HepG2 (cell line): ENCODE results near the gene OR14A2. TPM values are rescaled to one million over a fixed set of nuclear protein-coding genes. Genes with fewer than 3 reads are reported as not detected.

Source experiments
- ATAC-seq: fragments of 200-7000 bp; cut with Tn5 transposase; 3 replicates; pipeline ENCODE4 v1.9.1; 2020; ENCODE audit warnings: mild to moderate bottlenecking, moderate library complexity
- BruUV-seq: library from RNA; stranded (reverse); fragments of 400-500 nt; replicated peaks from 2 replicates; lab custom pipeline; 2021; lab: Mats Ljungman, UMichigan
- CTCF ChIA-PET: fragments of 300-600 bp; formaldehyde crosslinking; extraction: SDS; loops from one replicate; lab custom pipeline; 2021; ENCODE audit warnings: low total read pairs, inconsistent platforms, low intra/inter-chr PET ratio; lab: Yijun Ruan, JAX
- POLR2A ChIA-PET: fragments of 350-600 bp; sonication (Branson Sonifier 250); formaldehyde crosslinking; loops from one replicate; lab custom pipeline; 2020; ENCODE audit warnings: antibody characterized with exemption, inconsistent platforms; lab: Yijun Ruan, JAX
- DNase-seq: peaks from one replicate; pipeline ENCODE4 v3.0.0-alpha.2; 2015; ENCODE audit warnings: low spot score
- FAIRE-seq: peaks from 3 replicates; lab custom pipeline; 2011; peaks lifted over from hg19 to GRCh38; lab: Jason Lieb, UNC
- H2AFZ ChIP-seq: one replicate; pipeline ENCODE4 v1.6.1; 2011; ENCODE audit warnings: low read length, inconsistent platforms
- H3K27ac ChIP-seq: fragments of 300-600 bp; 3 replicates; pipeline ENCODE4 v1.8.0; 2011; ENCODE audit warnings: mixed run types, mild to moderate bottlenecking, mixed read lengths, low read length, inconsistent platforms; ENCODE audit not compliant: insufficient read depth; ENCODE audit errors: extremely low read length
- H3K27me3 ChIP-seq, 2 experiments: fragments of 200-600 bp in 1 of 2; 2 replicates in 1 of 2; 3 replicates in 1 of 2; pipeline versions ENCODE4 v1.6.0 to v1.8.0; 2011; ENCODE audit warnings: low read length in 2 of 2, mild to moderate bottlenecking in 2 of 2, moderate library complexity in 2 of 2, inconsistent platforms in 1 of 2; ENCODE audit not compliant: insufficient read depth in 2 of 2, control insufficient read depth in 1 of 2
- H3K36me3 ChIP-seq, 2 experiments: fragments of 200-600 bp in 1 of 2; replicated peaks in 1 of 2; 2 replicates in 1 of 2; 3 replicates in 1 of 2; pipeline versions ENCODE4 v1.5.1 to v1.8.0; 2011; ENCODE audit warnings: low read length in 2 of 2, inconsistent platforms in 1 of 2; ENCODE audit not compliant: insufficient read depth in 2 of 2, control insufficient read depth in 1 of 2
- H3K4me1 ChIP-seq: 2 replicates; pipeline ENCODE4 v1.5.1; 2012; ENCODE audit warnings: low read length, inconsistent platforms; ENCODE audit not compliant: insufficient read depth
- H3K4me2 ChIP-seq: 2 replicates; pipeline ENCODE4 v1.6.0; 2011; ENCODE audit warnings: low read depth, low read length, inconsistent platforms
- H3K4me3 ChIP-seq, 3 experiments: fragments of 200-600 bp in 1 of 3; sonication (generic), shearing (Covaris generic) in 1 of 3; replicated peaks in 1 of 3; 2 replicates each; pipeline ENCODE4 v1.5.1; 2011 to 2016; ENCODE audit warnings: low read length in 3 of 3, inconsistent platforms in 2 of 3, low read depth in 2 of 3, mild to moderate bottlenecking in 2 of 3, control low read depth in 1 of 3, mixed read lengths in 1 of 3; ENCODE audit not compliant: insufficient read depth in 1 of 3
- H3K79me2 ChIP-seq: one replicate; pipeline ENCODE4 v1.6.1; 2011; ENCODE audit warnings: low read length, inconsistent platforms; ENCODE audit not compliant: insufficient read depth
- H3K9ac ChIP-seq: 2 replicates; pipeline ENCODE4 v1.6.0; 2011; ENCODE audit warnings: mild to moderate bottlenecking, low read depth, low read length, inconsistent platforms; ENCODE audit not compliant: insufficient read depth
- H3K9me3 ChIP-seq: 2 replicates; pipeline ENCODE4 v1.5.1; 2012; ENCODE audit warnings: mild to moderate bottlenecking, low read length
- H4K20me1 ChIP-seq: 2 replicates; pipeline ENCODE4 v1.6.0; 2011; ENCODE audit warnings: inconsistent platforms, mild to moderate bottlenecking, low read length, moderate library complexity; ENCODE audit not compliant: insufficient read depth
- ETV5 ChIP-seq: IDR thresholded peaks from 2 replicates; pipeline ENCODE4 v1.6.1; 2018; ENCODE audit warnings: missing biosample characterization, missing genetic modification reagents, inconsistent platforms, borderline replicate concordance
- EZH2 ChIP-seq: conservative IDR thresholded peaks from 2 replicates; pipeline ENCODE4 v1.6.1; 2012; ENCODE audit warnings: mild to moderate bottlenecking, low read depth, low read length, moderate library complexity
- FOXC1 ChIP-seq: sonication (generic); formaldehyde crosslinking; IDR thresholded peaks from 2 replicates; pipeline ENCODE4 v1.8.0; 2022; ENCODE audit warnings: mild to moderate bottlenecking, missing genetic modification reagents, borderline replicate concordance
- FOXM1 ChIP-seq: sonication (generic); formaldehyde crosslinking; IDR thresholded peaks from 2 replicates; pipeline ENCODE4 v1.5.0; 2020; ENCODE audit warnings: missing genetic modification reagents
- KLF15 ChIP-seq: sonication (generic); formaldehyde crosslinking; IDR thresholded peaks from 2 replicates; pipeline ENCODE4 v1.8.1; 2023; ENCODE audit warnings: borderline replicate concordance, mild to moderate bottlenecking, inconsistent platforms, missing genetic modification reagents, mixed read lengths
- ONECUT2 ChIP-seq: sonication (generic); formaldehyde crosslinking; IDR thresholded peaks from 2 replicates; pipeline ENCODE4 v1.4.0; 2020; ENCODE audit warnings: missing genetic modification reagents
- POGZ ChIP-seq: sonication (generic); formaldehyde crosslinking; IDR thresholded peaks from 2 replicates; pipeline ENCODE4 v1.4.0; 2020; ENCODE audit warnings: mild to moderate bottlenecking, missing genetic modification reagents
- POLR2G ChIP-seq: fragments of 200-400 bp; formaldehyde crosslinking; IDR thresholded peaks from 2 replicates; pipeline ENCODE4 v1.6.1; 2018; ENCODE audit warnings: mild to moderate bottlenecking, low read depth, low read length, moderate library complexity
- SKIL ChIP-seq: sonication (generic); formaldehyde crosslinking; IDR thresholded peaks from 2 replicates; pipeline ENCODE4 v1.8.0; 2022; ENCODE audit warnings: missing genetic modification reagents, mild to moderate bottlenecking, moderate library complexity, borderline replicate concordance
- ZFP82 ChIP-seq: sonication (generic); formaldehyde crosslinking; IDR thresholded peaks from 2 replicates; pipeline ENCODE4 v1.5.1; 2020; ENCODE audit warnings: mild to moderate bottlenecking, missing genetic modification reagents, borderline replicate concordance
- ZNF274 ChIP-seq: sonication (generic); formaldehyde crosslinking; IDR thresholded peaks from 2 replicates; pipeline ENCODE4 v1.5.1; 2020; ENCODE audit warnings: mild to moderate bottlenecking, missing genetic modification reagents
- WGBS: methylation state at CpG from one replicate; pipeline ENCODE4 v1.1.6; 2017; ENCODE audit warnings: low lambda C conversion rate; 5-methylcytosine and 5-hydroxymethylcytosine counted together
- in situ Hi-C: cut with HindIII; loops from 2 replicates; pipeline ENCODE4 v1.10.0; 2017; ENCODE audit warnings: low pct_unique_long_range_greater_than_20kb; ENCODE audit not compliant: extremely low pct_ligation_motif_present
- intact Hi-C: fragments of 100-400 bp; cut with micrococcal nuclease; formaldehyde crosslinking; loops from one replicate; pipeline ENCODE4 v1.10.0; 2022; ENCODE audit not compliant: unreplicated experiment
- polyA plus RNA-seq, 8 experiments: library from polyadenylated mRNA; depleted of rRNA in 3 of 8; stranded (reverse) in 7 of 8; unstranded in 1 of 8; fragments of >200 nt; fragmentation: Illumina TruSeq in 4 of 8; extraction: Trizol in 4 of 8; gene quantifications; 2 replicates each; pipeline versions ENCODE4 v1.2.1 to v1.2.3, GENCODE V29; 2011 to 2016; ENCODE audit warnings: low read depth in 4 of 8, missing spikeins in 1 of 8, mixed read lengths in 1 of 8; ENCODE audit not compliant: insufficient read depth in 1 of 8
- total RNA-seq, 5 experiments: library from RNA; depleted of rRNA; stranded (reverse); fragments of >200 nt; fragmentation: Illumina TruSeq; extraction: Trizol; gene quantifications; 2 replicates each; pipeline ENCODE4 v1.2.3, GENCODE V29; 2016; ENCODE audit warnings: low read depth in 1 of 5
- TF ChIP-seq, protein P1 (sequence below): sonication (generic); formaldehyde crosslinking; IDR thresholded peaks from 2 replicates; pipeline ENCODE4 v1.5.1; 2020; ENCODE audit warnings: mild to moderate bottlenecking, moderate library complexity, missing genetic modification reagents
- TF ChIP-seq, protein P2 (sequence below): sonication (generic); formaldehyde crosslinking; IDR thresholded peaks from 2 replicates; pipeline ENCODE4 v1.4.0; 2020; ENCODE audit warnings: low read depth, mild to moderate bottlenecking, missing genetic modification reagents

OR14A2 gene
- total and polyA plus RNA-seq, 2 of the 13 experiments (the other 11 are each of a cell fraction or from before 2014, with no cell fraction given), result not detected

DNA sequence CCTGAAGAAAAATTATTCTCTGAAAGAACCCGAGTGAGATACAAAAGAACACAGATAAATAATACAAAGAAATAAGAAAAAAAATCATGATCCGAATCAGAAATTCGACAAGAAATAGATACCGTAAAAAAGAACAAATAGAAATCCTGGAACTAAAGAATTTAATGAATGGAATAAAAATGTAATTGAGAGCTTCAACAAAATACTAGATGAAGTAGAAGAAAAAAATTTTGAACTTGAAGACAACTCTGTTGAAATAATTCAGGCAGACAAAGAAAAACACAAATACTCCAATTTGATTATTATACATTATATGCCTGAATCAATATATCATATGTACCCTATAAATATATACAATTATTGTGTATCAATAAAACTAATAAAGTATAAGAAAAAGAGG lies 26.7 kb downstream of the OR14A2 start:
- H3K27ac ChIP-seq, result no peak overlapping the region
- peaks cover 72% of the 10 kb centered on the region for H3K9me3 ChIP-seq
- no peak overlapping the region for H3K4me3 ChIP-seq
- H4K20me1 ChIP-seq, result no peaks in the 10 kb centered on the region
- in situ Hi-C loops, result no loop called here
- no peak for TF ChIP-seq ZFP82 (CRISPR knock-in tag)
- no peak for TF ChIP-seq POLR2G
- no peak for TF ChIP-seq FOXM1 (CRISPR knock-in tag)
- TF ChIP-seq KLF15 (CRISPR knock-in tag), result no peak
- TF ChIP-seq ETV5, result no peak
- no peak for TF ChIP-seq ZNF274 (CRISPR knock-in tag)
- TF ChIP-seq, protein P1, sequence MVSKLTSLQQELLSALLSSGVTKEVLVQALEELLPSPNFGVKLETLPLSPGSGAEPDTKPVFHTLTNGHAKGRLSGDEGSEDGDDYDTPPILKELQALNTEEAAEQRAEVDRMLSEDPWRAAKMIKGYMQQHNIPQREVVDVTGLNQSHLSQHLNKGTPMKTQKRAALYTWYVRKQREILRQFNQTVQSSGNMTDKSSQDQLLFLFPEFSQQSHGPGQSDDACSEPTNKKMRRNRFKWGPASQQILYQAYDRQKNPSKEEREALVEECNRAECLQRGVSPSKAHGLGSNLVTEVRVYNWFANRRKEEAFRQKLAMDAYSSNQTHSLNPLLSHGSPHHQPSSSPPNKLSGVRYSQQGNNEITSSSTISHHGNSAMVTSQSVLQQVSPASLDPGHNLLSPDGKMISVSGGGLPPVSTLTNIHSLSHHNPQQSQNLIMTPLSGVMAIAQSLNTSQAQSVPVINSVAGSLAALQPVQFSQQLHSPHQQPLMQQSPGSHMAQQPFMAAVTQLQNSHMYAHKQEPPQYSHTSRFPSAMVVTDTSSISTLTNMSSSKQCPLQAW (CRISPR knock-in tag), result no peak
- TF ChIP-seq FOXC1 (CRISPR knock-in tag), result no peak
- no peak for TF ChIP-seq SKIL
- TF ChIP-seq ONECUT2, result no peak
- TF ChIP-seq, protein P2, sequence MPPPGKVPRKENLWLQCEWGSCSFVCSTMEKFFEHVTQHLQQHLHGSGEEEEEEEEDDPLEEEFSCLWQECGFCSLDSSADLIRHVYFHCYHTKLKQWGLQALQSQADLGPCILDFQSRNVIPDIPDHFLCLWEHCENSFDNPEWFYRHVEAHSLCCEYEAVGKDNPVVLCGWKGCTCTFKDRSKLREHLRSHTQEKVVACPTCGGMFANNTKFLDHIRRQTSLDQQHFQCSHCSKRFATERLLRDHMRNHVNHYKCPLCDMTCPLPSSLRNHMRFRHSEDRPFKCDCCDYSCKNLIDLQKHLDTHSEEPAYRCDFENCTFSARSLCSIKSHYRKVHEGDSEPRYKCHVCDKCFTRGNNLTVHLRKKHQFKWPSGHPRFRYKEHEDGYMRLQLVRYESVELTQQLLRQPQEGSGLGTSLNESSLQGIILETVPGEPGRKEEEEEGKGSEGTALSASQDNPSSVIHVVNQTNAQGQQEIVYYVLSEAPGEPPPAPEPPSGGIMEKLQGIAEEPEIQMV (CRISPR knock-in tag), result no peak
- no peak for TF ChIP-seq POGZ (CRISPR knock-in tag)
- no peak for TF ChIP-seq EZH2
- ChIA-PET POLR2A (no interaction called here), CTCF (no interaction called here)
- ATAC-seq, result no peak
- WGBS, result 2% methylated on average over 4 of the region's 4 CpGs
- H3K36me3 ChIP-seq, result no peaks in the 10 kb centered on the region
- BruUV-seq, result no TSS peak
- intact Hi-C loops, result no loop called here
- no peaks in the 10 kb centered on the region for H3K79me2 ChIP-seq
- no peak overlapping the region for H3K9ac ChIP-seq
- FAIRE-seq, result no peak
- no peak for DNase-seq
- H3K4me2 ChIP-seq, result no peak overlapping the region
- H2AFZ ChIP-seq, result no peak overlapping the region
- no peaks in the 10 kb centered on the region for H3K27me3 ChIP-seq
- H3K4me1 ChIP-seq, result no peaks in the 10 kb centered on the region
